Chondrocyte (in vitro differentiated cells): ENCODE data around the gene CCDC148. TPM values are rescaled to one million over a fixed set of nuclear protein-coding genes. Genes with fewer than 3 reads are reported as not detected.

ENCODE experiments used
- DNase-seq: peaks from one replicate; pipeline ENCODE4 v3.0.0; 2021; ENCODE audit warnings: mixed read lengths, low spot score
- H3K27ac Mint-ChIP-seq: one replicate; pipeline ENCODE4 v1.8.0; 2021; ENCODE audit warnings: mild to moderate bottlenecking, moderate library complexity, mixed read lengths; ENCODE audit not compliant: unreplicated experiment
- H3K27me3 Mint-ChIP-seq: 2 replicates; pipeline ENCODE4 v1.8.0; 2021; ENCODE audit warnings: low read depth, mixed read lengths
- H3K36me3 Mint-ChIP-seq: 2 replicates; pipeline ENCODE4 v1.8.0; 2021; ENCODE audit warnings: low read depth, mixed read lengths
- H3K4me1 Mint-ChIP-seq: 2 replicates; pipeline ENCODE4 v1.8.0; 2021; ENCODE audit warnings: low read depth, mild to moderate bottlenecking, mixed read lengths
- H3K4me3 Mint-ChIP-seq: one replicate; pipeline ENCODE4 v1.8.0; 2021; ENCODE audit warnings: mild to moderate bottlenecking, moderate library complexity, mixed read lengths; ENCODE audit not compliant: unreplicated experiment
- H3K9me3 Mint-ChIP-seq: 2 replicates; pipeline ENCODE4 v1.8.0; 2021; ENCODE audit warnings: low read depth, mixed read lengths
- total RNA-seq: library from RNA; stranded (reverse); gene quantifications from 3 replicates; pipeline ENCODE4 v1.2.1, GENCODE V29; 2021
- TF ChIP-seq, protein P1 (sequence below): fragments of 200-600 bp; sonication (generic); IDR thresholded peaks from 2 replicates; pipeline ENCODE4 v1.5.0; 2021; ENCODE audit warnings: antibody characterized with exemption, mild to moderate bottlenecking, moderate library complexity

The CCDC148 gene
- total RNA-seq, 1 donor from 2014 or later: 0.52 TPM

- no peak overlapping the region for H3K4me3 Mint-ChIP-seq
- no peaks in the 10 kb centered on the region for H3K36me3 Mint-ChIP-seq
- H3K27ac Mint-ChIP-seq: no peak overlapping the region
- H3K9me3 Mint-ChIP-seq: no peaks in the 10 kb centered on the region
- TF ChIP-seq, protein P1, sequence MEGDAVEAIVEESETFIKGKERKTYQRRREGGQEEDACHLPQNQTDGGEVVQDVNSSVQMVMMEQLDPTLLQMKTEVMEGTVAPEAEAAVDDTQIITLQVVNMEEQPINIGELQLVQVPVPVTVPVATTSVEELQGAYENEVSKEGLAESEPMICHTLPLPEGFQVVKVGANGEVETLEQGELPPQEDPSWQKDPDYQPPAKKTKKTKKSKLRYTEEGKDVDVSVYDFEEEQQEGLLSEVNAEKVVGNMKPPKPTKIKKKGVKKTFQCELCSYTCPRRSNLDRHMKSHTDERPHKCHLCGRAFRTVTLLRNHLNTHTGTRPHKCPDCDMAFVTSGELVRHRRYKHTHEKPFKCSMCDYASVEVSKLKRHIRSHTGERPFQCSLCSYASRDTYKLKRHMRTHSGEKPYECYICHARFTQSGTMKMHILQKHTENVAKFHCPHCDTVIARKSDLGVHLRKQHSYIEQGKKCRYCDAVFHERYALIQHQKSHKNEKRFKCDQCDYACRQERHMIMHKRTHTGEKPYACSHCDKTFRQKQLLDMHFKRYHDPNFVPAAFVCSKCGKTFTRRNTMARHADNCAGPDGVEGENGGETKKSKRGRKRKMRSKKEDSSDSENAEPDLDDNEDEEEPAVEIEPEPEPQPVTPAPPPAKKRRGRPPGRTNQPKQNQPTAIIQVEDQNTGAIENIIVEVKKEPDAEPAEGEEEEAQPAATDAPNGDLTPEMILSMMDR: no peak
- H3K27me3 Mint-ChIP-seq: no peaks in the 10 kb centered on the region
- peaks cover 43% of the 10 kb centered on the region for H3K4me1 Mint-ChIP-seq
- DNase-seq: no peak
These were observed 256.5 kb downstream of the CCDC148 start for GRCh38 chr2:158199928-158200650.

GRCh38 chr2:158197940-158198339 lies 258.6 kb downstream of the CCDC148 start:
- Mint-ChIP-seq H3K36me3 (no peaks in the 10 kb centered on the region), H3K4me3 (no peak overlapping the region), H3K27ac (no peak overlapping the region), H3K9me3 (no peaks in the 10 kb centered on the region), H3K27me3 (no peaks in the 10 kb centered on the region), H3K4me1 (peaks cover 24% of the 10 kb centered on the region)
- TF ChIP-seq, protein P1: no peak
- no peak for DNase-seq

DNA sequence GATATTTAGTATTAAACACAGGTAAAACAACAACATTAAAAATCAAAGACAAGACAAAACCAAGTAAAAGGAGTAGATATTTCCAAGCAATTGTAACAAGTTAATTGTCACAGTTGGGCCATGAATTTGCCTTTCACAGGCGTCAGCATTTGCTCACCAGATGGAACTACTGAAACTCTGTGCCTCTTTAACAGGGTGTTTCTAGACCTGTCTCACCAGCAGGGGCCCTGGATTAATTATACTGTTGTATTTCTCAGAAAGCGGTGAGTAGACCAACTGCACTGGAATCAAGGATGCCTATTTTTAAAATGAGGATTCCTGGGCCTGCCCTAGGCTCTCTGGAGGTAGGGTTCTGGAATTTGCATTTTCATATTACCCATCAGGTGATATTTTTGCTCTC lies 262.3 kb downstream of the CCDC148 start:
- H3K9me3 Mint-ChIP-seq: no peaks in the 10 kb centered on the region
- no peak overlapping the region for H3K4me3 Mint-ChIP-seq
- TF ChIP-seq, protein P1: no peak
- H3K27me3 Mint-ChIP-seq: no peaks in the 10 kb centered on the region
- no peak overlapping the region for H3K27ac Mint-ChIP-seq
- peaks cover 30% of the 10 kb centered on the region for H3K4me1 Mint-ChIP-seq
- no peak for DNase-seq
- no peaks in the 10 kb centered on the region for H3K36me3 Mint-ChIP-seq

- TF ChIP-seq, protein P1: no peak
- no peak for DNase-seq
- Mint-ChIP-seq H3K36me3 (no peaks in the 10 kb centered on the region), H3K4me1 (peaks cover 30% of the 10 kb centered on the region), H3K27me3 (no peaks in the 10 kb centered on the region), H3K4me3 (no peak overlapping the region), H3K27ac (no peak overlapping the region), H3K9me3 (no peaks in the 10 kb centered on the region)
These were observed 263.8 kb downstream of the CCDC148 start for GRCh38 chr2:158192515-158193443.
